Measurements from ENCODE around the gene CDK7. TPM values are rescaled to one million over a fixed set of nuclear protein-coding genes. Genes with fewer than 3 reads are reported as not detected.

The CDK7 gene
- total and polyA plus RNA-seq, 9 of the 15 experiments (the other 6 are each of a cell fraction or from before 2014, with no cell fraction given) = 41.7 to 143 (median 65.3) TPM

- no peak for TF ChIP-seq HOMEZ (CRISPR knock-in tag; IDR thresholded peaks at IDR 0.05)
- TF ChIP-seq CCNT2 (IDR thresholded peaks at IDR 0.05; ENCODE audit: borderline replicate concordance, extremely low read depth, insufficient read length, low read depth, low read length) = no peak
- no peak for TF ChIP-seq ZNF551 (CRISPR knock-in tag; IDR thresholded peaks at IDR 0.05)
- no peak for TF ChIP-seq ZNF408 (CRISPR knock-in tag; IDR thresholded peaks at IDR 0.05; ENCODE audit: low read depth)
Measured at GRCh38 chr5:69284203-69284602, 49.5 kb downstream of the CDK7 start (continued).

DNA sequence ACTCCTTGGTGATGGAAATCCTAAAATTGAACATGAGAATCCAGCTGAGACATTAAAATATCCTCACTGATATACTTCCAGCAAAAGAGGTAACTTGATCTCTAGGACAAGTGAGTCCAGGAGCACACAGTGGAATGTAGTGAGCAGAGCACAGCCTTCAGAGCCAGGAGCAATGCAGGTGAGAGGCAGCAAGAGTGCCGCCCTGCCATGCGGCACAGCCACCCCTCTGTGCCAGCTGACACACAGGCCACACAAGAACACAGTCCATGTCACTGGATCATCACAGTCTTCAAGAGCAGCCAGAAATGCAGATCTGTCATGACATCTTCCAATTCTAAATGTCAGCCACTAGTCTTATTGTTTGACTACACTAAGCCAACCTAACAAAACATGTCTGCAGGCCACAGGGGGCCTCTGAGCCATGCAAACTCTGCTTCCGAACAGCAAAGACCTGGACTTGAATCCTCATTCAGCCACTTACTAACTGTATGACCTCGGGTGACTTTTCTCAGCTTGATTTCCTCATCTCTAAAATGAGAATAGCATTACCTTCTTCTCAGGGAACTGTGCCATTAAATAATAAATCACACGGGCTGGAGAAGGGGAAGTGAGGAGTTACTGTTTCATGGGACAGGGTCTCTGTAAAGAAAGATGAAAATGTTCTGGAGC lies 50.9 kb downstream of the CDK7 start:
- H3K9ac ChIP-seq (ENCODE audit: insufficient read depth in 1 of 2, low read depth in 2 of 2, low read length in 2 of 2) = 0 out of 4 replicates have a peak overlapping the region, but pooled peaks of 1 of the 2 experiments have one; percentile 14
- no peaks in the 10 kb centered on the region for H3K9me1 ChIP-seq (ENCODE audit: control insufficient read depth, insufficient read depth, low read length)
- H3K27ac ChIP-seq (ENCODE audit: extremely low read depth, low read depth, low read length) = no peak overlapping the region
- no peaks in the 10 kb centered on the region for H3K27me3 ChIP-seq (ENCODE audit: control insufficient read depth in 2 of 2, insufficient read depth in 2 of 2, low read length in 2 of 2)
- ATAC-seq (peak; percentile 32; the same call in 1 of the 3 replicates), FAIRE-seq (no peak), DNase-seq (ENCODE audit: extremely low read depth in 1 of 4, low spot score in 3 of 4) (no peak)
- in situ Hi-C loops (cut with MboI) (no loop called here), intact Hi-C loops (cut with micrococcal nuclease) (no loop called here)
- no peaks in the 10 kb centered on the region for H3K4me1 ChIP-seq (replicated peaks in 1 of 2; ENCODE audit: control insufficient read depth in 2 of 2, insufficient read depth in 2 of 2, low read length in 2 of 2)
- H3K9me3 ChIP-seq (replicated peaks; ENCODE audit: control insufficient read depth, insufficient read depth, low read depth, low read length) = no peaks in the 10 kb centered on the region
- no peaks in the 10 kb centered on the region for H4K20me1 ChIP-seq (replicated peaks; ENCODE audit: control insufficient read depth, insufficient read depth, low read length)
- H3K4me2 ChIP-seq (ENCODE audit: insufficient read depth, low read length) = no peak overlapping the region
- no peak overlapping the region for H3K4me3 ChIP-seq
- peaks cover 9% of the 10 kb centered on the region for H3K36me3 ChIP-seq (ENCODE audit: control insufficient read depth, insufficient read depth, low read length)
- H3K79me2 ChIP-seq (ENCODE audit: control insufficient read depth, insufficient read depth, low read length) = no peaks in the 10 kb centered on the region
- BruUV-seq (replicated peaks) = no TSS peak
- ChIA-PET POLR2A (interaction anchor here (1.4 kb wide), 1 partner anchor 9 kb away, joined by 10 read pairs; no protein-coding TSS in a partner anchor), CTCF (ENCODE audit: low intra/inter-chr PET ratio) (no interaction called here)
- 64% methylated on average over 5 of the region's 5 CpGs for WGBS (ENCODE audit: insufficient coverage, low coverage, missing lambda C conversion rate)
- no peak overlapping the region for H2AFZ ChIP-seq (ENCODE audit: low read depth, low read length)
- TF ChIP-seq STAT5B (CRISPR knock-in tag; IDR thresholded peaks at IDR 0.05) = no peak
- TF ChIP-seq BRCA1 (IDR thresholded peaks at IDR 0.05) = no peak
- TF ChIP-seq BRCA1 (CRISPR knock-in tag; IDR thresholded peaks at IDR 0.05) = no peak
- TF ChIP-seq MAFK (IDR thresholded peaks at IDR 0.05; ENCODE audit: low read length) = no peak
- no peak for TF ChIP-seq RBM22 (IDR thresholded peaks at IDR 0.05; ENCODE audit: low read depth, low read length, poor library complexity, severe bottlenecking)
- TF ChIP-seq AFF1 (IDR thresholded peaks at IDR 0.05; ENCODE audit: low read depth in 1 of 2, partially characterized antibody in 2 of 2) = no peak
- no peak for TF ChIP-seq TSHZ1 (CRISPR knock-in tag; IDR thresholded peaks at IDR 0.05)

All from K562 (cell line).